SIG-M5 (cell line): ENCODE measurements around the gene CTNND1.
"Not testable (repeated sequence)": the region's sequence is repeated elsewhere in the genome, so short reads cannot be mapped to it uniquely, and the experiment has no call there.

ENCODE experiments used
- DNase-seq: peaks from one replicate; lab custom pipeline; 2025; lab: John Stamatoyannopoulos, UW

Gene CTNND1

GRCh38 chr11:57791321-57792059 lies 29.9 kb downstream of the CTNND1 start:
- no peak for DNase-seq

DNA sequence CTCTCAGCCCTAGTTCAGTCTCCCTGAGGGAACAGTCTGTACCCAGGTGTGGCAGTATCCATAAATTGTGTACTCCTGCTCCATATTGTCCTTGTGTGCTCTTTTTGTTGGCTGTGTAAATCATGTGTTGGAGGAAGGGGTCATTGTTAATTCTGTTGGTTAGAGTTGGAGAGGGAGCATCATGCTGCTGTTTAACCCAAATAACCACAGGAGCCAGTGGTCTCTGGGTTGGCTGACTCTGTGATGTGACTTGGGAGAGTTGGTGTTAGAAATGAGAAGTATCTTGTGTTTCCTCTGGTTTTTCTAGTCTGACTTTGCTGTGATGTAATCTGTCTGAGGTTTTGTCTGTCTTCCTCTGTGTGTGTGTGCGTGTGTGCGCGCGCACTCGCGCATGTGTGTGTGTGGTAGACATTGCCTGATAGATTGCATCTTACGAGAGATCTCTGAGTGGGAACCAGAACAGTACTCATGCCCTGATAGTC lies 30.5 kb downstream of the CTNND1 start:
- peak; percentile 93 for DNase-seq

- DNase-seq = no peak
These were observed 31.3 kb downstream of the CTNND1 start for GRCh38 chr11:57792870-57793269.

- DNase-seq = no peak
These were observed 31.9 kb downstream of the CTNND1 start for GRCh38 chr11:57793351-57794115.

- DNase-seq = no peak
These were observed 37.4 kb downstream of the CTNND1 start for GRCh38 chr11:57798905-57799559.

DNA sequence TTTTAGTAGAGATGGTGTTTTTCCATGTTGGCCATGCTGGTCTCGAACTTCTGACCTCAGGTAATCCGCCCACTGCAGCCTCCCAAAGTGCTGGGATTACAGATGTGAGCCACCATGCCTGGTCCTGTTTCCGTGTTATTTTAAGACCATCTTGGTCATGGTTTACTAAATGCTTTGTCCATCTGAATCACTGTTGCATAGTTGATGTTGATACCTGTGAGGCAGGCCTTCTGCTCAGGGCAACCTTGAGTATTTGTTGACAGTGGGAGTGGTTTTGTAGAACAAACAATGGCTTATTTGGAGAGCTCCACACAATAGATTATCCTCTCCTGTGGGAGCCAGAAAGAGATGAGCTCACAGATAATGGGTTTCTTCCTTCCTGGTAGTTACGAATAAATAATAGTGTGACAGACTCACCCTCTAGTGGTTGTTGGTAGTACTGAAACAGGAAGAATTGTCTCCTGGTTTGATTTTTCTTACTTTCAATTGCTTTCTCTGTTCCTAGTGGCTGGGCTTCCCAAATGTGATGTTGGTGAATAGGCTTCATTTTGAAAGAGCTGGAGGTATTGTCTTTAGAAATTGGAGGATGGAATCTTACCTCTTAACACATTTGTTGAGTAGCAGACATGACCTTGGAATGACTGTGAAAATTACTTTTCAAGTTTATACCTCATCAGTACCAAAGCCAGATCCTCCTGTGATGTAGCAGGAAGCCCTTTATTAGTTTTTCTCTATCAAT lies 39.0 kb downstream of the CTNND1 start:
- no peak for DNase-seq

GRCh38 chr11:57801183-57801485 lies 39.5 kb downstream of the CTNND1 start:
- no peak for DNase-seq

DNA sequence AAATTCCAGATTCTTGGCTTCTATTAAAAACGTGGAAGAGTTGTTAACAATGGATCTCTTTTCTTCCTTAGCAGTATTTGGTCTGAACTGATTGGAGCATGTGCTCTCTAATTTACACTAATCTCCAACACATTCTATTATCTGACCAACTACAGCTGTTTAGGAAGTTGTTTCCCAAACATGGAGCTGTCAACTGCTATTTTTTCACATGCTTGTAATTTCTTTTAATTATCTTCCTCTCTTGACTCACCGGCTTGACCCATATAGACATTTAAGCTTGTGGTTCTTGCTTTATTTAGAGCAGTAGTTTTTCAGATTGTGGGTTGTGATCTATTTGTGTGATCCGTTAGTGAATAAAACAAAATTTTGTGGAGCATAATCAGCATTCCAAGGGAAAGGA lies 40.8 kb downstream of the CTNND1 start:
- no peak for DNase-seq

DNA sequence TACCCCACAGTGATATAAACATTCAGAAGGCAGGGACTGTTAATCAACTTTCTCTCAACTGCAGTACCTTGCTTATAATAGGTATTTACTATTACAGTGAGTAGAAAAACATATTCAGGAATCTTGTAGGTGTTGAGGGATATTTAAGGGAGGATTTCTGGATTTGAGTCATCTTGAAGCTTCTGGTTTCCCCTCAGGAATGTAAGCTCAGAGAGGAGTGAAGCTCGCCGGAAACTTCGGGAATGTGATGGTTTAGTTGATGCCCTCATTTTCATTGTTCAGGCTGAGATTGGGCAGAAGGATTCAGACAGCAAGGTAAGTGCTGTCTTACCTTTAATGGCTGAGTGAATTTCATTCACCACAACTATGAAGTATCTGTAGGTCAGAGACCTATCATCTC lies 42.9 kb downstream of the CTNND1 start:
- no peak for DNase-seq

DNA sequence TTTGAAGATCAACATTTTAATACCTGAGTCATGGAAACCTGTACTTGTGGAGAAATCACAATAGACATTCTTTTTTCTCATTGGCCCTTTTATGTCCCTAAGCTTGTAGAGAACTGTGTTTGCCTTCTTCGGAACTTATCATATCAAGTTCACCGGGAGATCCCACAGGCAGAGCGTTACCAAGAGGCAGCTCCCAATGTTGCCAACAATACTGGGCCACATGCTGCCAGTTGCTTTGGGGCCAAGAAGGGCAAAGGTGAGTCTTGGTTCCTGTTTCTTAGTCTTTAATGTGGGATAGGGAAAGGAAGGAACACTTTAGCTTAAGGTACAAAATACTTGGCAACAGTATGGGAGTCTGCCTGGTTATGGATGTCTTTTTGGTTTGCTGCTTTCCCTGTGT lies 44.2 kb downstream of the CTNND1 start:
- no peak for DNase-seq

DNA sequence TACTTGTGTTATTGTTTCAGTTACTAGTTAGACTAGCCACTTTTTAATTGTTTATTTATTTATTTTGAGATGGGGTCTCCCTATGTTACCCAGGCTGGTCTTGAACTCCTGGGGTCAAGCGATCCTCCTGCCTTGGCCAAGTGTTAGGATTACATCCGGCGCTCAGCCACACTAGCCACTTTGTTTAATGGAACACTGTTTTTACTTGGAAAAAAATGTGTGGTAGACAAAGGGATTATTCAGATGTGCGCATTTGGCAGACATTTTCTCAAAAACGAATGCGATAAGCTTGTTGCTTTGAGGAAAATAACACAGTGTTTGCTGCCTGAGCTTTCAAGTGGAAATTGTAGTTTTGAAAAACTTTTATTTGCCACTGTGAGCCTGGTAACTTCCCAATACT lies 51.0 kb downstream of the CTNND1 start:
- no peak for DNase-seq

DNA sequence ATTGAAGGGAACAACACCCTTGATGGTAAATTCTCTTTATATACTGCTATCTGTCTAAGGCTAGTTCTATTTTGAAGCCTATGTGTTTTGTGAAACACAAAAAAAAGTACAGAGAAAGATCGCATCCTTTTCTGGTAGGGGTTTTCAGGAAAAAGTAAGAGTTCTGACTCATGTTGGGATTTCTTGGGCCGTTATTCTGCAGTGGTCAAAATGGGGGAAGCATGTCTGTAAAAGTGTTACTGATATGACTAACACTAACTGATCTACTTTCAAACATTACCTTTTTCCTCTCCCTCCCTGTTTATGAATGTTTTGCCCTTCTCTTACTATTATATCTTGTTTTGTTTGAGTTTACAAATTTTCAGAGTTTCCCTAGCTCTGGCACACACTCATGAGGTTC lies 53.9 kb downstream of the CTNND1 start:
- DNase-seq = no peak

DNA sequence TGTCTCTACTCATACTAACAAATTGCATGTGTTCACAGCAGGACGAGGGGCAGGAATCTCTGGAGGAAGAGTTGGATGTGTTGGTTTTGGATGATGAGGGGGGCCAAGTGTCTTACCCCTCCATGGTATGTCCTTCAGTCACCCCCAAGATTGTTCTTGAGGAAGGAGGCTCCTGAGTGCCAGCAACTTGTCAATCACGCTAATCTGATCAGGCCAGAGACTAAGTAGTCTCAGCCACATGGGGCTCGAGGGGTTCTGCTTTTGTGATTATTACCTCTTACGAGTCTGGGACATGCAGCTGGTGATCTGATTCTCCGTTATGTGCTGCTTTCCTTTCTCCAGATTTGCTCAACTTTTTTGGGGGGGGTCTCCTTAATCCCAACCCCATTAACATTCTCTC lies 54.3 kb downstream of the CTNND1 start:
- no peak for DNase-seq

DNA sequence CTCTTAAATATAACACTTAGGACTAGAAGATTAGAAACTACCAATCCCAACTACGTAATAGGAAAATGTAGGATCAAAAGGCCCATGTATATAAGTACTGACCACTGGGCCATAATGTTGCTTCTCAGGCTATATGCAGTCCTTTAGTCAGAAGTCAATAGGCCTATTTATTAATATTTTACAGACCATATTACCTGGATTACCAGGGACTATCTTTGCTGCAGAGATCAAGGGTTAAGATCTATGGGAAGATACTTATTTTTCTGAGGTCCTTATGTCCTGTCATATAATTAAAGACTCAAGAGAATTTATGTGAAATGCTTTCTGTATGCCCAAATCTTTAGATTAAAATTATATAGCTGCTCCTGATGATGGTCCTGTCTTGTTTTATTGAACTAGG lies 57.2 kb downstream of the CTNND1 start:
- DNase-seq = no peak

DNA sequence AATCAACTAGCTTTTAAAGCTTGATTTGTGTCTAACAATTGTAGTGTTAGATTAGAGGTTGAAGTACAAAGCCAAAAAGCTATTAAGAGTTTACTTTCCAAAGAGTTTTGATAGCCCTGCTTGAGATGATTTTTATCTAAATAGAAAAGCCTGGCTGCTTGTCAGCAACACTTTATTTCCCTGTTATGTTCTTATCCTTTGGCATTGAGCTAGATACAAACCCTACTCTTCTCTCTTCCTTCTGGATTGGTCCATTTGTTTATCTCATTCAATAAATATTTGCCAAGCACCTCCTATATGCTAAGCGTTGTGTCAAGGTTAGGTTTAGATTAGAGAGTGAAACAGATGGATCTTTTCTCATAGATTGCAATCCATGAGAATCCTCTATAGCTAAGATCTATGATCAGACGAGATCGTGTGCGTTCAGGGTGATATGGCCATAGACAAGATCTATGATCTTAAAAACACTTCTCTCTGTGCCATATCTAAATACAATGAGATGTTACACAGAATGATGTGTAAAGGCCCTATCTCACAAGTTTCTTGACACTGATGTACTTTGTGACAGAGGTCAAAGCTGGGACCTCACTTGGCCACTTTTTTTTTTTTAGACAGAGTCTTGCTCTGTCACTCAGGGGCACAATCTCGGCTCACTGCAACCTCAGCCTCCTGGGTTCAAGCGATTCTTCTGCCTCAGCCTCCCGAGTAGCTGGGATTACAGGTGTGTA lies 57.8 kb downstream of the CTNND1 start:
- no peak for DNase-seq

GRCh38 chr11:57823859-57824258 lies 62.3 kb downstream of the CTNND1 start:
- DNase-seq = no peak

DNA sequence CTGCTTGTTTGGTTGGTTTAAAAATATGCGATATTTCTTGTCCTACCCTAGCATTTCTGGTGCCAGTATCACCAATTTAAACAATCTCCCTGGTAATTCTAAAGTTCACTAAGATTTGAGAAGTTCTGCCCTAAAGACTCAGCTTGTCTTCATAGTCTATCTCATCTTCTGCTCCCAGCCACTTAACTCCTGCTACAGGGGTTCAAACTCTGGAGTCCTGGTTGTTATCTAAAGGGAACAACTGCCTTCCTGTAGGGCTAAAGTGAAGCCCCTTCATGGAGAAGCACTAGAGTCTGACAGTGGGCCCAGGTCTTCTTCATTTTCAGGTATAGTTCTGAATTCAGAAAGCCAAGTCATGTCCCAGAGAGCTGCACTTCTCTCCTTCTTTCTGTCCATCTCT lies 73.2 kb downstream of the CTNND1 start:
- no peak for DNase-seq

DNA sequence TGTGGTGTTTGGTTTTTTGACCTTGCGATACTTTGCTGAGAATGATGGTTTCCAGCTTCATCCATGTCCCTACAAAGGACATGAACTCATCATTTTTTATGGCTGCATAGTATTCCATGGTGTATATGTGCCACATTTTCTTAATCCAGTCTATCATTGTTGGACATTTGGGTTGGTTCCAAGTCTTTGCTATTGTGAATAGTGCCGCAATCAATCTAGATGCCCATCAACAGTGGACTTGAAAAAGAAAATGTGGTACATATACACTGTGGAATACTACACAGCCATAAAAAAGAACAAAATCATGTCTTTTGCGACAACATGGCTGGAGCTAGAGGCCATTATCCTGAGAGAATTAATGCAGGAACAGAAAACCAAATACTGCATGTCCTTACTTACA lies 77.0 kb downstream of the CTNND1 start:
- DNase-seq = not testable (repeated sequence)

DNA sequence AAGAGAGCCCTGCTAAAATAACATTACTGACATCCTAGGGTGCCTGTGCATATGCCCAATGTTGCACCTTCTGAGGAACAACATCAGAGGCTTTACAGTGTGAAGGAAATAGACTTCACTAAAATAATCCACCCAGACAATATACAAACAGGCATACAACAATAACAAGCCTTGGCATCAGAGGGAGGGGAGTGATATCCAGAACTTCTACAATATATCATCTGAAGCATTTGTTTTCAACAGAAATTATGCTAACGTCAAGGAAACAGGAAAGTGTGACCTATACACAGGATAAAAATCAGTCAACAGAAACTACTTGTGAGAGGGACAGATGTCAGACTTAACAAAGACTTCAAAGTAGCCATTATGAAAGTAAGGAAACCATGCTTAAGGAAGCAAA lies 81.3 kb downstream of the CTNND1 start:
- DNase-seq = no peak

DNA sequence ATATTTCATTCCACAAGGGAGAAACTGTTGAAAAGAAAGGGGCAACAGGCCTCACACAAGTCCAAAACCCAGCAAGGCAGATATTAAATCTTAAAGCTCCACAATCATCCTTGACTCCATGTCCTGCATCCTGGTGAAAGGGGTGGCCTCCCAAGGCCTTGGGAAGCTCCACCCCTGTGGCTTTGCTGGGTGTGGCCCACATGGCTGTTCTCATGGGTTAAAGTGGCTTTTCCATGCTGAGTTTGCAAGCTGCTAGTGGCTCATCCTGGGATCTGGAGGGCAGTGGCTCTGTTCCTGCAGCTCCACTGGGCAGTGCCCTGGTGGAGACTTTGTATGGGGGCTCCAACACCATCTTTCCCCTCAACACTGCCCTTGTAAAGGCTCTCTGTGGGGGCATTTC lies 106.4 kb downstream of the CTNND1 start:
- DNase-seq = no peak

DNA sequence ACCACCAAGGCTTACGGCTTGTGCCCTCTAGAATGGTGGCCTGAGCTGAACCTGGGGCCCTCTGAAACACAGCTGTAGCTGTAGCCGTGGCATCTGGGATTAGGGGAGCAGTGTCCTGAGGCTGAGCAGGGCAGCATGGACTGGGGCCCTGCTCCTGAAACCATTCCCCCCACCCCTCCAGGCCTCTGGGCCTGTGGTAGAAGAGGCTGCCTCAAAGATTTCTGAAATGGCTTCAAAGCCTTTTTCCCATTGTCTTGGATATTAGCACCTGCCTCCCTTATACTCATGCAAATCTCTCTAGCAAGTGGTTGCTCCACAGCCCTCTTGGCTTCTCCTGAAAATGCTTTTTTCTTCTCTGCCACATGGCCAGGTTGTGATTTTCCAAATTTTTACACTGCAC lies 106.9 kb downstream of the CTNND1 start:
- no peak for DNase-seq
